ENCODE data around the gene RNF183.

RNF183 gene

DNA sequence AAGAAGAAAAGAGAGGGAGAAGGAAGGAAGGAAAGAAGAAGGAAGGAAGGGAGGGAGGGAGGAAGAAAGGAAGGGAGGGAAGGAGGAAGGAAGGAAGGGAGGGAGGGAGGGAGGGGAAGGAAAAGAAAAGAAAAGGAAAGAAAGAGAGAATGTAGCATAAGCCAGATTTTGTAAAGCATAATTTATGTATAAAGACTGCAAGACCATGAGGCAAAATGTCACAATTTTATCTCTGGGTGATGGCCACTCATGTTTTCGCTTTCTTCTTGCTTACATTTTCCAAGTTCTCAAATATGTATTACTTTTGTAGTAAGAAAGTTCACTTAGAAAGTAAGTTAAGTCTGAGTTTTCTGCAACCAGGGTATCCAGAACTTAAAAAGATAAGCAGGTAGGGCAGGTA lies 3.4 kb upstream of the RNF183 start:
- no peak for DNase-seq (ENCODE audit: low read depth in 1 of 2, low spot score in 1 of 2)
- no peak for TF ChIP-seq SPI1 (IDR thresholded peaks at IDR 0.05; ENCODE audit: borderline replicate concordance, low read depth)
- TF ChIP-seq, protein P1, sequence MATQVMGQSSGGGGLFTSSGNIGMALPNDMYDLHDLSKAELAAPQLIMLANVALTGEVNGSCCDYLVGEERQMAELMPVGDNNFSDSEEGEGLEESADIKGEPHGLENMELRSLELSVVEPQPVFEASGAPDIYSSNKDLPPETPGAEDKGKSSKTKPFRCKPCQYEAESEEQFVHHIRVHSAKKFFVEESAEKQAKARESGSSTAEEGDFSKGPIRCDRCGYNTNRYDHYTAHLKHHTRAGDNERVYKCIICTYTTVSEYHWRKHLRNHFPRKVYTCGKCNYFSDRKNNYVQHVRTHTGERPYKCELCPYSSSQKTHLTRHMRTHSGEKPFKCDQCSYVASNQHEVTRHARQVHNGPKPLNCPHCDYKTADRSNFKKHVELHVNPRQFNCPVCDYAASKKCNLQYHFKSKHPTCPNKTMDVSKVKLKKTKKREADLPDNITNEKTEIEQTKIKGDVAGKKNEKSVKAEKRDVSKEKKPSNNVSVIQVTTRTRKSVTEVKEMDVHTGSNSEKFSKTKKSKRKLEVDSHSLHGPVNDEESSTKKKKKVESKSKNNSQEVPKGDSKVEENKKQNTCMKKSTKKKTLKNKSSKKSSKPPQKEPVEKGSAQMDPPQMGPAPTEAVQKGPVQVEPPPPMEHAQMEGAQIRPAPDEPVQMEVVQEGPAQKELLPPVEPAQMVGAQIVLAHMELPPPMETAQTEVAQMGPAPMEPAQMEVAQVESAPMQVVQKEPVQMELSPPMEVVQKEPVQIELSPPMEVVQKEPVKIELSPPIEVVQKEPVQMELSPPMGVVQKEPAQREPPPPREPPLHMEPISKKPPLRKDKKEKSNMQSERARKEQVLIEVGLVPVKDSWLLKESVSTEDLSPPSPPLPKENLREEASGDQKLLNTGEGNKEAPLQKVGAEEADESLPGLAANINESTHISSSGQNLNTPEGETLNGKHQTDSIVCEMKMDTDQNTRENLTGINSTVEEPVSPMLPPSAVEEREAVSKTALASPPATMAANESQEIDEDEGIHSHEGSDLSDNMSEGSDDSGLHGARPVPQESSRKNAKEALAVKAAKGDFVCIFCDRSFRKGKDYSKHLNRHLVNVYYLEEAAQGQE (IDR thresholded peaks at IDR 0.05; ENCODE audit: insufficient replicate concordance, low read depth): no peak
- no peak for TF ChIP-seq POLR2AphosphoS5 (IDR thresholded peaks at IDR 0.05; ENCODE audit: low read depth)
- TF ChIP-seq, protein P2, sequence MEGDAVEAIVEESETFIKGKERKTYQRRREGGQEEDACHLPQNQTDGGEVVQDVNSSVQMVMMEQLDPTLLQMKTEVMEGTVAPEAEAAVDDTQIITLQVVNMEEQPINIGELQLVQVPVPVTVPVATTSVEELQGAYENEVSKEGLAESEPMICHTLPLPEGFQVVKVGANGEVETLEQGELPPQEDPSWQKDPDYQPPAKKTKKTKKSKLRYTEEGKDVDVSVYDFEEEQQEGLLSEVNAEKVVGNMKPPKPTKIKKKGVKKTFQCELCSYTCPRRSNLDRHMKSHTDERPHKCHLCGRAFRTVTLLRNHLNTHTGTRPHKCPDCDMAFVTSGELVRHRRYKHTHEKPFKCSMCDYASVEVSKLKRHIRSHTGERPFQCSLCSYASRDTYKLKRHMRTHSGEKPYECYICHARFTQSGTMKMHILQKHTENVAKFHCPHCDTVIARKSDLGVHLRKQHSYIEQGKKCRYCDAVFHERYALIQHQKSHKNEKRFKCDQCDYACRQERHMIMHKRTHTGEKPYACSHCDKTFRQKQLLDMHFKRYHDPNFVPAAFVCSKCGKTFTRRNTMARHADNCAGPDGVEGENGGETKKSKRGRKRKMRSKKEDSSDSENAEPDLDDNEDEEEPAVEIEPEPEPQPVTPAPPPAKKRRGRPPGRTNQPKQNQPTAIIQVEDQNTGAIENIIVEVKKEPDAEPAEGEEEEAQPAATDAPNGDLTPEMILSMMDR (IDR thresholded peaks at IDR 0.05; ENCODE audit: insufficient read depth, low read length): no peak
- TF ChIP-seq GABPA (IDR thresholded peaks at IDR 0.05; ENCODE audit: low read depth): no peak
- H3K27me3 ChIP-seq (ENCODE audit: insufficient read depth, poor library complexity, severe bottlenecking): no peaks in the 10 kb centered on the region
- no peak overlapping the region for H3K27ac ChIP-seq (replicated peaks)
- no peak overlapping the region for H3K4me3 ChIP-seq (replicated peaks; ENCODE audit: insufficient read depth, low read length)

DNA sequence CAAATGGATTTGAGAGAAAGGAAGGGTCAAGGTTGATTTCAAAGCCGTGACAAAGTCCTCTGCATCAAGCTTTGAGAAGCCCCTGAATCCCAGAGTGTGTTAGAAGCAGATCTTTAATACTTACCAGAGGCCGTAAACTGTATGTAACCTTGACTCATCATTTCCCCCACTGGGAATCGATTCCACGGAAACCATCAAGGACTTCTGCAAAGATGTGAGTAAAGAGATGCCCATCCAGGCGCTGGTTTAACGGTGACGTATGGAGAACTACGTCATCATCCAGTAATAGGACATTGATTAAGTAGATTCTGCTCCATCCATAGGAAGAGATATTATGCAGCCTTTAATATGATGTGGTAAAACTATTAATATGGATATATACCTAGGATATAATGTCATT lies 1.6 kb downstream of the RNF183 start:
- Histone ChIP-seq H3K4me3 (replicated peaks; ENCODE audit: insufficient read depth, low read length) (no peak overlapping the region), H3K27ac (replicated peaks) (no peak overlapping the region), H3K27me3 (ENCODE audit: insufficient read depth, poor library complexity, severe bottlenecking) (no peaks in the 10 kb centered on the region)
- no peak for DNase-seq (ENCODE audit: low read depth in 1 of 2, low spot score in 1 of 2)
- TF ChIP-seq, protein P2 (IDR thresholded peaks at IDR 0.05; ENCODE audit: insufficient read depth, low read length): no peak
- no peak for TF ChIP-seq SPI1 (IDR thresholded peaks at IDR 0.05; ENCODE audit: borderline replicate concordance, low read depth)
- TF ChIP-seq POLR2AphosphoS5 (IDR thresholded peaks at IDR 0.05; ENCODE audit: low read depth): no peak
- no peak for TF ChIP-seq GABPA (IDR thresholded peaks at IDR 0.05; ENCODE audit: low read depth)
- TF ChIP-seq, protein P1 (IDR thresholded peaks at IDR 0.05; ENCODE audit: insufficient replicate concordance, low read depth): no peak

DNA sequence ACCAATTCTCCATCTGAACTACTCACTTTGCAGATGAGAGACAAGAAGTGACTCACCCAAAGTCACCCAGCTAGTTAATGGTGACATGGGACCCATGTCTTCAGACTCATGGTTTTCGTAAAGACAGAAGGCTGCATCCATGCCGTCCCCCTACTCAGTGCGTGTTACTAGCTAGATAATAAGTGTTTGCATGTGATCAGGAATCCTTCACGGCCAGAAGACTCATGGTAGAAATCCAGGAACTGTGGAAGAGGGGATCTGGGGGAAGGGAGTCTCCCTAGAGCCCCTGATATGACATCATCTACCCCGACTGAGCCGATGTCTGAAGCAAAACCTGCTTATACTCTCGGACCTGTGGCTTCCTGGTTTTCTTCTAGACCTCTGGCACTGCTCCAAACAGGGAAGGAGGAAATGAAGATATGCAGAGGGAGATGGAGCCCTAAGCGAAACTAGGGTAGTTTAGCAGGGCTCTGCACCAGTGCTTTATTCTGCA lies 3.3 kb downstream of the RNF183 start:
- Histone ChIP-seq H3K4me3 (replicated peaks; ENCODE audit: insufficient read depth, low read length) (no peak overlapping the region), H3K27ac (replicated peaks) (no peak overlapping the region), H3K27me3 (ENCODE audit: insufficient read depth, poor library complexity, severe bottlenecking) (no peaks in the 10 kb centered on the region)
- TF ChIP-seq GABPA (IDR thresholded peaks at IDR 0.05; ENCODE audit: low read depth) (no peak), SPI1 (IDR thresholded peaks at IDR 0.05; ENCODE audit: borderline replicate concordance, low read depth) (0 out of 2 replicates have a peak, but pooled peaks have one; percentile 46), POLR2AphosphoS5 (IDR thresholded peaks at IDR 0.05; ENCODE audit: low read depth) (0 out of 2 replicates have a peak, but pooled peaks have one; percentile 35)
- TF ChIP-seq, protein P1 (IDR thresholded peaks at IDR 0.05; ENCODE audit: insufficient replicate concordance, low read depth): no peak
- peak in 1 of 2 experiments; percentile 83 for DNase-seq (ENCODE audit: low read depth in 1 of 2, low spot score in 1 of 2)

Data from HL-60 (cell line).